ENCODE data around the gene CD302.

DNA sequence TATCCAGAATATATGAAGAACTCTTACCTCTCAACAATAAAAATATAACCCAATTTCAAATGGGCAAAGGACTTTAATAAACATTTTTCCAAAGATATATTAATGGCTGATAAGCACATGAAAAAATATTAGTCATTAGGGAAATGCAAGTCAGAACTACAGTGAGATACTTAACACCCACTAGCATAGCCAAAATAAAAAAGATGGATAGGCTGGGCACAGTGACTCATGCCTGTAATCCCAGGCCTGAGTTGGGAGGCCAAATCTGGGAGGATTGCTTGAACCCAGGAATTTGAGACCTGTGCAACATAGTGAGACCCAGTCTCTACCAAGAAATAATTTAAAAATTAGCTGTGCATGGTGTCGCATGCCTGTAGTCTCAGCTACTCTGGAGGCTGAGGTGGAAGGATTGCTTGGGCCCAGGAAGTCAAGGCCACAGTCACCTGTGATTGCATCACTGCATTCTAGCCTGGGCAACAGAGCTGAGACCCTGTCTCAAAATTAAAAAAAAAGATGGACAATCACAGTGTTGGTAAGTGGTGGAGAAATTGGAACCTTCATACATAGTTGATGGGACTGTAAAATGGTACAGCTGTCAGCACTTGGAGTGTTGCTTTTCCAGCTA, 60.6 kb downstream of the CD302 start:
- TF ChIP-seq, protein P1, sequence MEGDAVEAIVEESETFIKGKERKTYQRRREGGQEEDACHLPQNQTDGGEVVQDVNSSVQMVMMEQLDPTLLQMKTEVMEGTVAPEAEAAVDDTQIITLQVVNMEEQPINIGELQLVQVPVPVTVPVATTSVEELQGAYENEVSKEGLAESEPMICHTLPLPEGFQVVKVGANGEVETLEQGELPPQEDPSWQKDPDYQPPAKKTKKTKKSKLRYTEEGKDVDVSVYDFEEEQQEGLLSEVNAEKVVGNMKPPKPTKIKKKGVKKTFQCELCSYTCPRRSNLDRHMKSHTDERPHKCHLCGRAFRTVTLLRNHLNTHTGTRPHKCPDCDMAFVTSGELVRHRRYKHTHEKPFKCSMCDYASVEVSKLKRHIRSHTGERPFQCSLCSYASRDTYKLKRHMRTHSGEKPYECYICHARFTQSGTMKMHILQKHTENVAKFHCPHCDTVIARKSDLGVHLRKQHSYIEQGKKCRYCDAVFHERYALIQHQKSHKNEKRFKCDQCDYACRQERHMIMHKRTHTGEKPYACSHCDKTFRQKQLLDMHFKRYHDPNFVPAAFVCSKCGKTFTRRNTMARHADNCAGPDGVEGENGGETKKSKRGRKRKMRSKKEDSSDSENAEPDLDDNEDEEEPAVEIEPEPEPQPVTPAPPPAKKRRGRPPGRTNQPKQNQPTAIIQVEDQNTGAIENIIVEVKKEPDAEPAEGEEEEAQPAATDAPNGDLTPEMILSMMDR (IDR thresholded peaks at IDR 0.05; ENCODE audit: low read depth, low read length, missing input control) = no peak
- TF ChIP-seq, protein P2, sequence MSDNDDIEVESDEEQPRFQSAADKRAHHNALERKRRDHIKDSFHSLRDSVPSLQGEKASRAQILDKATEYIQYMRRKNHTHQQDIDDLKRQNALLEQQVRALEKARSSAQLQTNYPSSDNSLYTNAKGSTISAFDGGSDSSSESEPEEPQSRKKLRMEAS (IDR thresholded peaks at IDR 0.05) = no peak
- TF ChIP-seq RAD21 (IDR thresholded peaks at IDR 0.05) (no peak), YY1 (IDR thresholded peaks at IDR 0.05) (no peak), JUND (IDR thresholded peaks at IDR 0.05) (no peak), FOXA1 (IDR thresholded peaks at IDR 0.05) (no peak), EGR1 (IDR thresholded peaks at IDR 0.05; ENCODE audit: low read depth in 2 of 2) (no peak), SP1 (IDR thresholded peaks at IDR 0.05) (no peak), GABPA (IDR thresholded peaks at IDR 0.05 in 1 of 2, conservative IDR thresholded peaks at IDR 0.05 in 1 of 2) (no peak), NR2F2 (IDR thresholded peaks at IDR 0.05) (no peak), HNF4G (IDR thresholded peaks at IDR 0.05) (no peak), TAF1 (conservative IDR thresholded peaks at IDR 0.05) (no peak)
- TF ChIP-seq, protein P3, sequence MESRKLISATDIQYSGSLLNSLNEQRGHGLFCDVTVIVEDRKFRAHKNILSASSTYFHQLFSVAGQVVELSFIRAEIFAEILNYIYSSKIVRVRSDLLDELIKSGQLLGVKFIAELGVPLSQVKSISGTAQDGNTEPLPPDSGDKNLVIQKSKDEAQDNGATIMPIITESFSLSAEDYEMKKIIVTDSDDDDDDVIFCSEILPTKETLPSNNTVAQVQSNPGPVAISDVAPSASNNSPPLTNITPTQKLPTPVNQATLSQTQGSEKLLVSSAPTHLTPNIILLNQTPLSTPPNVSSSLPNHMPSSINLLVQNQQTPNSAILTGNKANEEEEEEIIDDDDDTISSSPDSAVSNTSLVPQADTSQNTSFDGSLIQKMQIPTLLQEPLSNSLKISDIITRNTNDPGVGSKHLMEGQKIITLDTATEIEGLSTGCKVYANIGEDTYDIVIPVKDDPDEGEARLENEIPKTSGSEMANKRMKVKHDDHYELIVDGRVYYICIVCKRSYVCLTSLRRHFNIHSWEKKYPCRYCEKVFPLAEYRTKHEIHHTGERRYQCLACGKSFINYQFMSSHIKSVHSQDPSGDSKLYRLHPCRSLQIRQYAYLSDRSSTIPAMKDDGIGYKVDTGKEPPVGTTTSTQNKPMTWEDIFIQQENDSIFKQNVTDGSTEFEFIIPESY (IDR thresholded peaks at IDR 0.05) = no peak
- TF ChIP-seq, protein P4, sequence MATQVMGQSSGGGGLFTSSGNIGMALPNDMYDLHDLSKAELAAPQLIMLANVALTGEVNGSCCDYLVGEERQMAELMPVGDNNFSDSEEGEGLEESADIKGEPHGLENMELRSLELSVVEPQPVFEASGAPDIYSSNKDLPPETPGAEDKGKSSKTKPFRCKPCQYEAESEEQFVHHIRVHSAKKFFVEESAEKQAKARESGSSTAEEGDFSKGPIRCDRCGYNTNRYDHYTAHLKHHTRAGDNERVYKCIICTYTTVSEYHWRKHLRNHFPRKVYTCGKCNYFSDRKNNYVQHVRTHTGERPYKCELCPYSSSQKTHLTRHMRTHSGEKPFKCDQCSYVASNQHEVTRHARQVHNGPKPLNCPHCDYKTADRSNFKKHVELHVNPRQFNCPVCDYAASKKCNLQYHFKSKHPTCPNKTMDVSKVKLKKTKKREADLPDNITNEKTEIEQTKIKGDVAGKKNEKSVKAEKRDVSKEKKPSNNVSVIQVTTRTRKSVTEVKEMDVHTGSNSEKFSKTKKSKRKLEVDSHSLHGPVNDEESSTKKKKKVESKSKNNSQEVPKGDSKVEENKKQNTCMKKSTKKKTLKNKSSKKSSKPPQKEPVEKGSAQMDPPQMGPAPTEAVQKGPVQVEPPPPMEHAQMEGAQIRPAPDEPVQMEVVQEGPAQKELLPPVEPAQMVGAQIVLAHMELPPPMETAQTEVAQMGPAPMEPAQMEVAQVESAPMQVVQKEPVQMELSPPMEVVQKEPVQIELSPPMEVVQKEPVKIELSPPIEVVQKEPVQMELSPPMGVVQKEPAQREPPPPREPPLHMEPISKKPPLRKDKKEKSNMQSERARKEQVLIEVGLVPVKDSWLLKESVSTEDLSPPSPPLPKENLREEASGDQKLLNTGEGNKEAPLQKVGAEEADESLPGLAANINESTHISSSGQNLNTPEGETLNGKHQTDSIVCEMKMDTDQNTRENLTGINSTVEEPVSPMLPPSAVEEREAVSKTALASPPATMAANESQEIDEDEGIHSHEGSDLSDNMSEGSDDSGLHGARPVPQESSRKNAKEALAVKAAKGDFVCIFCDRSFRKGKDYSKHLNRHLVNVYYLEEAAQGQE (IDR thresholded peaks at IDR 0.05) = no peak

All from liver (tissue), 3 donors.